ENCODE measurements around the gene TMEM176A. TPM values are rescaled to one million over a fixed set of nuclear protein-coding genes. Genes with fewer than 3 reads are reported as not detected.

The TMEM176A gene
- total RNA-seq, 1 experiment from 2014 or later = not detected

- intact Hi-C loops (cut with micrococcal nuclease) = no loop called here
- Histone ChIP-seq H2AFZ (ENCODE audit: low read depth, low read length, poor library complexity, severe bottlenecking) (no peak within 1 kb of the TSS), H3K27ac (ENCODE audit: low read depth, low read length) (no peak within 1 kb of the TSS), H4K20me1 (ENCODE audit: insufficient read depth) (no peaks in the 10 kb centered on the region), H3K27me3 (ENCODE audit: insufficient read depth, low read length) (0 out of 2 replicates have a peak, but pooled peaks cover 10% of the 10 kb centered on the region), H3K9me2 (ENCODE audit: insufficient read depth) (no peaks in the 10 kb centered on the region), H3K4me3 (replicated peaks in 1 of 2; ENCODE audit: low read depth in 1 of 2, low read length in 2 of 2) (no peak within 1 kb of the TSS), H3K9me3 (ENCODE audit: control insufficient read depth in 1 of 2, insufficient read depth in 1 of 2, low read depth in 1 of 2, low read length in 2 of 2) (no peaks in the 10 kb centered on the region), H3K36me3 (ENCODE audit: control insufficient read depth in 1 of 2, insufficient read depth in 2 of 2, low read length in 2 of 2) (no peaks in the 10 kb centered on the region), H3K79me2 (ENCODE audit: insufficient read depth, low read length) (no peaks in the 10 kb centered on the region), H3K4me2 (ENCODE audit: low read length) (no peak within 1 kb of the TSS), H3K4me1 (ENCODE audit: control insufficient read depth in 1 of 2, insufficient read depth in 2 of 2, low read length in 2 of 2) (no peaks in the 10 kb centered on the region), H3K9ac (ENCODE audit: low read length) (no peak within 1 kb of the TSS)
- CTCF ChIA-PET = no interaction called here
- RAD21 ChIA-PET (ENCODE audit: low non-redundant PET in 1 of 2, low total read pairs in 2 of 2, uncharacterized antibody in 2 of 2, unreplicated experiment in 2 of 2) = no interaction called here
- POLR2A ChIA-PET = no interaction called here
- DNase-seq (ENCODE audit: low read depth, low spot score) (no peak), ATAC-seq (no peak)
- TF ChIP-seq SIN3A (IDR thresholded peaks at IDR 0.05; ENCODE audit: low read depth) (no peak), CEBPB (IDR thresholded peaks at IDR 0.05; ENCODE audit: low read depth) (no peak), ATF3 (IDR thresholded peaks at IDR 0.05) (no peak), CBX3 (IDR thresholded peaks at IDR 0.05; ENCODE audit: low read depth) (no peak), YY1 (IDR thresholded peaks at IDR 0.05; ENCODE audit: extremely low read depth, insufficient replicate concordance, low read depth, low read length) (no peak), SRF (IDR thresholded peaks at IDR 0.05; ENCODE audit: low read depth) (no peak), JUND (IDR thresholded peaks at IDR 0.05) (no peak), ZNF274 (IDR thresholded peaks at IDR 0.05; ENCODE audit: low read depth, low read length) (no peak), ELF1 (IDR thresholded peaks at IDR 0.05; ENCODE audit: borderline replicate concordance, low read depth) (no peak), MAX (IDR thresholded peaks at IDR 0.05) (no peak), POLR2AphosphoS5 (IDR thresholded peaks at IDR 0.05; ENCODE audit: low read depth, low read length) (no peak), EZH2phosphoT487 (IDR thresholded peaks at IDR 0.05; ENCODE audit: borderline replicate concordance) (no peak)
- BruUV-seq (replicated peaks) = no TSS peak
These were observed 608 bp upstream of the TMEM176A start, which contains the start of gene TMEM176B for GRCh38 chr7:150799741-150800580. TSS of gene TMEM176B (minus strand) at chr7:150800364. CDS start at chr7:150796569, 3,795 bp downstream.
